Measurements from ENCODE around the gene CACNG1. TPM values are rescaled to one million over a fixed set of nuclear protein-coding genes. Genes with fewer than 3 reads are reported as not detected.

CACNG1 gene
- polyA plus RNA-seq, 1 donor (not counting 4 experiments of a cell fraction or from before 2014, with no cell fraction given): not detected

GRCh38 chr17:67008101-67008500, 36.3 kb upstream of the CACNG1 start:
- Histone ChIP-seq H3K27ac (ENCODE audit: control insufficient read depth, insufficient read depth, low read length) (no peak overlapping the region), H3K27me3 (ENCODE audit: control insufficient read depth, extremely low read depth, insufficient read depth, low read length) (peaks cover 5% of the 10 kb centered on the region), H3K9me1 (ENCODE audit: control insufficient read depth, extremely low read depth, insufficient read depth, low read length) (no peaks in the 10 kb centered on the region), H3K36me3 (ENCODE audit: control insufficient read depth in 2 of 2, extremely low read depth in 1 of 2, insufficient read depth in 2 of 2, low read length in 2 of 2) (no peaks in the 10 kb centered on the region), H3K79me2 (ENCODE audit: control insufficient read depth, insufficient read depth, low read length) (no peaks in the 10 kb centered on the region), H4K20me1 (ENCODE audit: control insufficient read depth, extremely low read depth, insufficient read depth, low read length) (no peaks in the 10 kb centered on the region), H2AFZ (ENCODE audit: control insufficient read depth, low read length) (no peak overlapping the region), H3K4me3 (ENCODE audit: control insufficient read depth in 2 of 3, extremely low read depth in 1 of 3, insufficient read depth in 2 of 3, low read depth in 1 of 3, low read length in 3 of 3) (no peak overlapping the region), H3K4me1 (ENCODE audit: control insufficient read depth, extremely low read depth, insufficient read depth, low read length) (no peaks in the 10 kb centered on the region), H3K9me3 (ENCODE audit: control insufficient read depth, low read depth, low read length) (no peaks in the 10 kb centered on the region), H3K4me2 (ENCODE audit: control insufficient read depth, extremely low read depth, insufficient read depth, low read depth, low read length) (no peak overlapping the region), H3K9ac (ENCODE audit: control insufficient read depth, extremely low read depth, insufficient read depth, low read length) (no peak overlapping the region)
- no peak for FAIRE-seq
- dilution Hi-C loops (cut with MboI; ENCODE audit: extremely low pct_ligation_motif_present, low sequenced_read_pairs): no loop called here
- TF ChIP-seq CTCF (optimal IDR thresholded peaks at IDR 0.05 in 1 of 3, IDR thresholded peaks at IDR 0.05 in 1 of 3, conservative IDR thresholded peaks at IDR 0.05 in 1 of 3; ENCODE audit: extremely low read depth in 1 of 3, insufficient read depth in 2 of 3, low read length in 3 of 3) (no peak), EZH2 (IDR thresholded peaks at IDR 0.05; ENCODE audit: low read length) (no peak)
- DNase-seq (ENCODE audit: low read depth, low spot score): no peak

- no peak overlapping the region for H3K4me3 ChIP-seq (ENCODE audit: control insufficient read depth in 2 of 3, extremely low read depth in 1 of 3, insufficient read depth in 2 of 3, low read depth in 1 of 3, low read length in 3 of 3)
- no peak overlapping the region for H3K27ac ChIP-seq (ENCODE audit: control insufficient read depth, insufficient read depth, low read length)
- H3K9ac ChIP-seq (ENCODE audit: control insufficient read depth, extremely low read depth, insufficient read depth, low read length): no peak overlapping the region
- H3K79me2 ChIP-seq (ENCODE audit: control insufficient read depth, insufficient read depth, low read length): no peaks in the 10 kb centered on the region
- H3K4me2 ChIP-seq (ENCODE audit: control insufficient read depth, extremely low read depth, insufficient read depth, low read depth, low read length): no peak overlapping the region
- H2AFZ ChIP-seq (ENCODE audit: control insufficient read depth, low read length): no peak overlapping the region
- no peaks in the 10 kb centered on the region for H3K9me1 ChIP-seq (ENCODE audit: control insufficient read depth, extremely low read depth, insufficient read depth, low read length)
- no peak for TF ChIP-seq CTCF (optimal IDR thresholded peaks at IDR 0.05 in 1 of 3, IDR thresholded peaks at IDR 0.05 in 1 of 3, conservative IDR thresholded peaks at IDR 0.05 in 1 of 3; ENCODE audit: extremely low read depth in 1 of 3, insufficient read depth in 2 of 3, low read length in 3 of 3)
- TF ChIP-seq EZH2 (IDR thresholded peaks at IDR 0.05; ENCODE audit: low read length): no peak
- dilution Hi-C loops (cut with MboI; ENCODE audit: extremely low pct_ligation_motif_present, low sequenced_read_pairs): no loop called here
- H3K9me3 ChIP-seq (ENCODE audit: control insufficient read depth, low read depth, low read length): no peaks in the 10 kb centered on the region
- H4K20me1 ChIP-seq (ENCODE audit: control insufficient read depth, extremely low read depth, insufficient read depth, low read length): no peaks in the 10 kb centered on the region
- DNase-seq (ENCODE audit: low read depth, low spot score) (no peak), FAIRE-seq (no peak)
- no peaks in the 10 kb centered on the region for H3K27me3 ChIP-seq (ENCODE audit: control insufficient read depth, extremely low read depth, insufficient read depth, low read length)
- H3K4me1 ChIP-seq (ENCODE audit: control insufficient read depth, extremely low read depth, insufficient read depth, low read length): no peaks in the 10 kb centered on the region
- no peaks in the 10 kb centered on the region for H3K36me3 ChIP-seq (ENCODE audit: control insufficient read depth in 2 of 2, extremely low read depth in 1 of 2, insufficient read depth in 2 of 2, low read length in 2 of 2)
Measured at GRCh38 chr17:67011527-67012175, 32.7 kb upstream of the CACNG1 start.

All from keratinocyte (primary cell).